Effector CD4-positive, alpha-beta T cell (primary cell): Measurements from ENCODE around the gene ZNF268.

Experiments
- DNase-seq: peaks from one replicate; pipeline ENCODE4 v3.0.0-alpha.2; 2020
- total RNA-seq: gene quantifications from one replicate; lab custom pipeline; 2026; lab: John Stamatoyannopoulos, UW

Gene ZNF268
- total RNA-seq, result 18.4 reads per million, percentile 45 among the genes with 10 or more reads in this experiment

GRCh38 chr12:133181238-133181959 is at the start of gene ZNF268:
Gene ZNF268, plus strand, starts transcription at chr12:133181495. Its CDS starts 503 bp downstream, at chr12:133181998.
- peak; percentile 81 for DNase-seq

- no peak for DNase-seq
Measured at GRCh38 chr12:133135747-133136146, 45.5 kb upstream of the ZNF268 start.

DNA sequence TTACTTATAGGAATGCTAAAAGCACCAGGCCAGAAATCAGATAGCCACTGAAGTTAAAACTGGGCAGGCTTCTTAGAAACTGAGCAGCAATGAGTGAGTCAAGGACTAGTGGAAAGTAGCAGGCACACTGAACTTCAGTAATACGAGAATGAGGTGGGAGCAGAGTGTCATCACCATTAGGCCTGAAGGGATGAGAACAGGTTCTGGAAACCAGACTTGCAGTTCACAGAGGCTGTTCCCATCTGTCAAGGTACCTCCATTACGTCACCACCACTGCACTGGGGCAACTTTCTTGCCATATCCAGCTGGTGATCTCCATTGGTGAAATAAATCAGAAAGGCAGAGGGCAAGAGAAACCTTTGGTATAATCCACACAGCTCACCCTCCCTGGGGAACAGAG is 35.3 kb upstream of the ZNF268 start:
- no peak for DNase-seq

GRCh38 chr12:133156125-133156690 is 25.1 kb upstream of the ZNF268 start:
- no peak for DNase-seq

GRCh38 chr12:133165776-133166175 is 15.5 kb upstream of the ZNF268 start:
- no peak for DNase-seq

GRCh38 chr12:133172491-133172890 is 8.8 kb upstream of the ZNF268 start:
- no peak for DNase-seq

- no peak for DNase-seq
Measured at GRCh38 chr12:133174901-133175300, 6.4 kb upstream of the ZNF268 start.

GRCh38 chr12:133180669-133181068 is 626 bp upstream of the ZNF268 start:
- no peak for DNase-seq

DNA sequence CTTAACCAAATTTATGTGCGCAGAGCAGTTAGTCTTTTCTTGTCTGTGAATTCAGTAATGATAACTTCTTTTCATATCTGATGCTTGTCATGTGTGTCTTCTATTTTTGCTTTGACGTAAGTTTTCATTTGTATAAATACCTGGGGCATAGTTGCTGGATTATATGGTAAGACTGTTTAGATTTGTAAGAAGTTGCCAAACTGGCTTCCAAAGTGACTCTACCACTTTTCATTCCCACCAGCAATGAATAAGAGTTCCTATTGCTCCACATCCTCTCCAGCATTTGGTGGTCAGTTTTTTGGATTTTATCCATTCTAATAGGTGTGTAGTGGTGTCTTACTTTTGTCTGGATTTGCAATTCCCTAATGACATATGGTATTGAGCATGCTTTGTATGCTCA is 8.9 kb downstream of the ZNF268 start:
- DNase-seq, result no peak

GRCh38 chr12:133192847-133193246 is 11.6 kb downstream of the ZNF268 start:
- DNase-seq, result no peak

- no peak for DNase-seq
Measured at GRCh38 chr12:133201888-133202287, 20.6 kb downstream of the ZNF268 start.

GRCh38 chr12:133202493-133203343 is 21.4 kb downstream of the ZNF268 start:
- DNase-seq, result no peak

GRCh38 chr12:133203344-133204263 is 22.3 kb downstream of the ZNF268 start:
- no peak for DNase-seq

GRCh38 chr12:133204264-133204603 is 22.9 kb downstream of the ZNF268 start:
- DNase-seq, result no peak

DNA sequence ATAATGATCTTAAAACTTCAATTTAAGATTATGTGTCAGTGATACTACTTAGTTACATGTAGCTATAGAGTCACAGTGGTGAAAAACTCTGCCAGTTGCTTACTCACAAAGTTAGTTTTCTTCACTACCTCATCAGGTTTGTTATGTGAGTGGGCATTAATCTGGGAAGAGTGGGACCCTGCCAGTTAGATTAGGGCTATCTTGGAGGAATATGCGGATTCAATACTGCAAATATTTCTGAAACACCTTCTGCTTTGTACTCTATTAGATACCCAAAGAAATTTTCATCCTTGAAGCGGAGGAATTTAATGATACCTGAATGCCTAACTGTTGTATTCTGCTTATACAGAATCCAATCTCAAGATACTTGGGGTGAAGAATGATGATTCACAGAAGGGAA is 25.1 kb downstream of the ZNF268 start:
- DNase-seq, result no peak

DNA sequence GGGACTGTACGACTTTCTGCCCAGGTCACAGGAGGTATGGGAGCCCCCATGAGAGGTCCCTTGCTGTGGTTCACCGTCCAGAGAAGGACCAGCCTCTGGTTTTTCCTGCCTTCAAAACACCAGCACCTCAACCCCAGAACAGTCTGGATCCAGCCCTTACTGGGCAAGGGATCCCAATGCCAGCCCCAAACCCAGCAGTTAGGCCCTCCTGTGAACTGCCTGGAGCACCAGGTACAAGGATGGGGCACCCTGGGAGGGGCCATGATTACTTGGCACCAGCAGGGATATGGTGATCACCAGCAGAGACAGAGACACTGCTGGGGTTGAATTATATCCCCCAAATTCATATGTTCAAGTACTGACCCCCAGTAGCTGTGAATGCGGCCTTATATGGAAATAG is 34.4 kb downstream of the ZNF268 start:
- no peak for DNase-seq

DNA sequence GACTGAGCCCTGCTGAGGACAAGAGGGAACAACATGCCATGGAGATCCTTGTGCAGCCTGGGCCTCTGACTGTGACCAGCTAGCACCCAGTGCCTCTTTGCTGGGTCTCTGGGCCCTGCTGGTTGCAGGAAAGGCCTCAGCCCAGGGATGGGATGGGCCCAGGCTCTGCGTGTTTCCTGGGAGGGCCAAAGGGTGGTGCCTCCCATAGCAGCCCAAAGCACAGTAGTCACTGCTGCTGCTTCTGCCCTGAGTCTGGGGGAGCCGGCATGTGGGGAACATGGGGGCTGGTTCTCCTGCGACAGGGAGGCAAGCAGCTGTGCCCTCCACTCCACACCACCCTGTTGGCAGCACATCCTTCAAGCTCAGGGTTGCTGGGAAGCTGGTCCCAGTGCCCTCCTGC is 35.9 kb downstream of the ZNF268 start:
- no peak for DNase-seq

- DNase-seq, result no peak
Measured at GRCh38 chr12:133220521-133220920, 39.2 kb downstream of the ZNF268 start.

- DNase-seq, result no peak
Measured at GRCh38 chr12:133221241-133221640, 39.9 kb downstream of the ZNF268 start.

- no peak for DNase-seq
Measured at GRCh38 chr12:133222211-133222610, 40.9 kb downstream of the ZNF268 start.

DNA sequence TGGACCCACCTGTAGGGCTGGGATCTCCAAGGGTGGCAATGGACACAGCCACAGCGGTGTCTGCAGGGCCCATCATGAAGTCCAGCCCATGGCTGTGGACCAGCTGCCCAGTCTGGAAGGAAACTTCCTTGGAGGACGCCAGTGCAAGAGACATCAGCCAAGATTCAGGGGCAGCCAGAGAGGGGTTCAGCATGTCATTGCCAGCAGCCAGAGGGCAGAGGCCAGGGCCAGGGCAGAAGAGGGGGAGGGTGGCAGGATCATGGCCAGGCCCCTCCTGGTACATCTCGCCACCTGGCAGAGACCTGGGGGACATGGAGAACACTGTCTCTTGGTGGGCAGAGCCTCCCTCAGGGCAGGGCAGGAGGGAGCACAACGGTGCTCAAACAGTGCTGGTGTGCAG is 44.2 kb downstream of the ZNF268 start:
- DNase-seq, result no peak

- DNase-seq, result no peak
Measured at GRCh38 chr12:133226690-133227089, 45.4 kb downstream of the ZNF268 start.
